ENCODE measurements around the gene AOC2.

The AOC2 gene

GRCh38 chr17:42821176-42821575, 23.2 kb upstream of the AOC2 start:
- H3K4me3 ChIP-seq, result no peak overlapping the region
- no peak overlapping the region for H3K9ac ChIP-seq (ENCODE audit: insufficient read length)
- peaks cover 44% of the 10 kb centered on the region for H3K36me3 ChIP-seq (ENCODE audit: insufficient read depth, low read length)
- no peaks in the 10 kb centered on the region for H3K9me3 ChIP-seq (ENCODE audit: low read depth, low read length)
- H3K27ac ChIP-seq, result no peak overlapping the region
- no peak for TF ChIP-seq POLR2AphosphoS5 (IDR thresholded peaks at IDR 0.05; ENCODE audit: borderline replicate concordance, low read depth, low read length)
- no peak for TF ChIP-seq EZH2 (IDR thresholded peaks at IDR 0.05)
- TF ChIP-seq FOXP2 (optimal IDR thresholded peaks at IDR 0.05; ENCODE audit: control extremely low read depth, extremely low read length, insufficient read depth), result no peak
- DNase-seq (ENCODE audit: low read depth, low spot score), result no peak

- H3K9ac ChIP-seq (ENCODE audit: insufficient read length), result no peak overlapping the region
- H3K27ac ChIP-seq, result no peak overlapping the region
- DNase-seq (ENCODE audit: low read depth, low spot score), result no peak
- H3K4me3 ChIP-seq, result no peak overlapping the region
- no peaks in the 10 kb centered on the region for H3K9me3 ChIP-seq (ENCODE audit: low read depth, low read length)
- no peak for TF ChIP-seq POLR2AphosphoS5 (IDR thresholded peaks at IDR 0.05; ENCODE audit: borderline replicate concordance, low read depth, low read length)
- no peak for TF ChIP-seq EZH2 (IDR thresholded peaks at IDR 0.05)
- TF ChIP-seq FOXP2 (optimal IDR thresholded peaks at IDR 0.05; ENCODE audit: control extremely low read depth, extremely low read length, insufficient read depth), result no peak
- no peaks in the 10 kb centered on the region for H3K36me3 ChIP-seq (ENCODE audit: insufficient read depth, low read length)
Observed at GRCh38 chr17:42827472-42827871, 16.9 kb upstream of the AOC2 start.

DNA sequence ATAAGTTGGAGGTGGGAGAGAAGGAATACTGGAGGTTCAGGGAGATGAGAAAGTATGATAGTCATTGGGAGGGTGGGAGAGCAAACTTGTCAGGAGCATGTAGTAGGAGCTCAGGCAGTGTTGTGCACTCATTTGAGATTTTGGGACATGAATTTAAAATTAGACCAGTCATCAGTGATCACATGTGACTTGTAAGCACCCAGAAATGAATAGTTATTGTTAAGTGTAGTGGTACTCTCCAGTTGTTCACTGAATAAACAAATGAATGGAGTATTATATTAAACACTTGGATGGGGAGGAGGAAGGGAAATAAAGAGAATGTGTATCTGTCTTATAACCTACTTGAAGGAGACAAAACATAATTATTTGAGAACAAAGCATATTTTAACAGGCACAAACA, 13.4 kb upstream of the AOC2 start:
- Histone ChIP-seq H3K9ac (ENCODE audit: insufficient read length) (no peak overlapping the region), H3K4me3 (no peak overlapping the region), H3K36me3 (ENCODE audit: insufficient read depth, low read length) (peaks cover 16% of the 10 kb centered on the region), H3K9me3 (ENCODE audit: low read depth, low read length) (no peaks in the 10 kb centered on the region), H3K27ac (no peak overlapping the region)
- no peak for TF ChIP-seq EZH2 (IDR thresholded peaks at IDR 0.05)
- no peak for TF ChIP-seq FOXP2 (optimal IDR thresholded peaks at IDR 0.05; ENCODE audit: control extremely low read depth, extremely low read length, insufficient read depth)
- TF ChIP-seq POLR2AphosphoS5 (IDR thresholded peaks at IDR 0.05; ENCODE audit: borderline replicate concordance, low read depth, low read length), result no peak
- DNase-seq (ENCODE audit: low read depth, low spot score), result no peak

DNA sequence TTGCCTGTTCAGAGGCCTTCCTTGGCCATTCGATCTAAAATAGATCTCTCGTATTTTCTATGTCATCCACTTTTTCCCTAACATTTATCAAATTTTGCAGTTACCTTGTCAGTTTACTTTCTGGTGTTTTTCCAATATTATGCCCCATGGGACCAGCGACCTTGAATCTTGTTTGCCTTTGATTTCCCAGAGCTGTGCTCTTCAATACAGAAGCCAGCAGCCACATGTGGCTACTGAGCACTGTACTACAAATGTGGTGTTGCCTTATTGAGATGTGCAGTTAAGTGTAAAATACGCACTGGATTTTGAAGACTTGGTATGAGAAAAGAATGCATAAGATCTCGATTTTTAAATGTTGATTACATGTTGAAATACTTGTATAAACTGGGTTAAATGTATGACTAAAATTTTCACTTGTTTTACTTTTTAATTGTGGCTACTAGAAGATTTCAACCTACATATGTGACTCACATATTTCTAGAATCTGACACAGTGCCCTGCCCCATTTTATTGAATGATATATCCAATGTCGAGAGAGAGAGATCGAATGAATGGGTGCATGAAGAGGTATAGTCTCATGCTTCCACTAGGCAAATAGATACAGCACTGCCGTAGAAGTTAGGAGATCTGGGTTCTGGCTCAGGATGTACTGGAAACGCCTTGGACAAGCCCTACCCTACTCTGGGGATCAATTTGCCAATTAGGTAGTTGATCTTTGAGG, 12.0 kb upstream of the AOC2 start:
- H3K4me3 ChIP-seq, result peak overlapping the region; percentile 90
- TF ChIP-seq POLR2AphosphoS5 (IDR thresholded peaks at IDR 0.05; ENCODE audit: borderline replicate concordance, low read depth, low read length) (no peak), EZH2 (IDR thresholded peaks at IDR 0.05) (no peak), FOXP2 (optimal IDR thresholded peaks at IDR 0.05; ENCODE audit: control extremely low read depth, extremely low read length, insufficient read depth) (no peak)
- H3K9me3 ChIP-seq (ENCODE audit: low read depth, low read length), result no peaks in the 10 kb centered on the region
- H3K27ac ChIP-seq, result peak overlapping the region; percentile 89
- no peak for DNase-seq (ENCODE audit: low read depth, low spot score)
- peak overlapping the region; percentile 97 for H3K9ac ChIP-seq (ENCODE audit: insufficient read length)
- peaks cover 26% of the 10 kb centered on the region for H3K36me3 ChIP-seq (ENCODE audit: insufficient read depth, low read length)

GRCh38 chr17:42832934-42833766, 11.2 kb upstream of the AOC2 start, which contains the start of gene PSME3:
Gene PSME3 (plus strand): TSS chr17:42833397. CDS start chr17:42833632, 235 bp downstream.
- TF ChIP-seq EZH2 (IDR thresholded peaks at IDR 0.05) (no peak), FOXP2 (optimal IDR thresholded peaks at IDR 0.05; ENCODE audit: control extremely low read depth, extremely low read length, insufficient read depth) (no peak), POLR2AphosphoS5 (IDR thresholded peaks at IDR 0.05; ENCODE audit: borderline replicate concordance, low read depth, low read length) (peak; percentile 97)
- Histone ChIP-seq H3K36me3 (ENCODE audit: insufficient read depth, low read length) (peaks cover 34% of the 10 kb centered on the region), H3K9ac (ENCODE audit: insufficient read length) (peak within 1 kb of the TSS; percentile 97), H3K4me3 (peak within 1 kb of the TSS; percentile 90), H3K27ac (peak within 1 kb of the TSS; percentile 89), H3K9me3 (ENCODE audit: low read depth, low read length) (no peaks in the 10 kb centered on the region)
- DNase-seq (ENCODE audit: low read depth, low spot score), result peak; percentile 47

DNA sequence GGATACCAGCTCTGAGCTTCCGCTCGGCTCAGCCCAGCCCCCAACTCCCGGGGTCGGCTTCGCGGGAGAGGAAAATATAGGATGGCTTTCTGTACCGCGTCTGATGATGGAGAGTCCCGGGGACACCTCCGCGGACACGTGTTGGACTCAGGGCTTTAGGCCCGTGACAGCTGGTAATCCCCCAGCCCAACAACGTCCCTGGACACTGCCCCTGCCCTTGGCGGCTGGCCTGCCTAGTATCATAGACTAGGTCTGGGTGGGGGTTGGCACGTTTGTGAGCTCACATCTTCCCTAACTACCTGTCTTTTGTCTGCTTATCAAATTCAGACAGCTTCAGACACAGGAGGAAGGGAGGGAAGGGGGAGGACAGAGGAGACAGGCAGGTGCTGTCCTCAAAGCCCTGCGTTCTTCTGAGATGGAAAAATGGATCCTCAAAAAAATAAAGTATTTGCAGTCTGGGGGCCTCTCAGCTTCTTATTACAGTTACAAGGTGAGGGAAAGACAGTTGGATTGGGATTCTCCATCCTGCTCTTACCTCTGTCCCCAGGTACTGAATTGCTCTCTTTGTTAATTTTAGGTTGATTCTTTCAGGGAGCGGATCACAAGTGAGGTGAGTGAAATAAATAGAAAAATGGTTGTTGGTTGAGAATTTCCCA, 10.5 kb upstream of the AOC2 start:
- TF ChIP-seq FOXP2 (optimal IDR thresholded peaks at IDR 0.05; ENCODE audit: control extremely low read depth, extremely low read length, insufficient read depth), result no peak
- no peak for TF ChIP-seq POLR2AphosphoS5 (IDR thresholded peaks at IDR 0.05; ENCODE audit: borderline replicate concordance, low read depth, low read length)
- no peak for TF ChIP-seq EZH2 (IDR thresholded peaks at IDR 0.05)
- no peak for DNase-seq (ENCODE audit: low read depth, low spot score)
- Histone ChIP-seq H3K36me3 (ENCODE audit: insufficient read depth, low read length) (peaks cover 41% of the 10 kb centered on the region), H3K27ac (peak overlapping the region; percentile 89; the same call in 1 of the 2 replicates), H3K9me3 (ENCODE audit: low read depth, low read length) (no peaks in the 10 kb centered on the region), H3K9ac (ENCODE audit: insufficient read length) (peak overlapping the region; percentile 97), H3K4me3 (peak overlapping the region; percentile 90)

DNA sequence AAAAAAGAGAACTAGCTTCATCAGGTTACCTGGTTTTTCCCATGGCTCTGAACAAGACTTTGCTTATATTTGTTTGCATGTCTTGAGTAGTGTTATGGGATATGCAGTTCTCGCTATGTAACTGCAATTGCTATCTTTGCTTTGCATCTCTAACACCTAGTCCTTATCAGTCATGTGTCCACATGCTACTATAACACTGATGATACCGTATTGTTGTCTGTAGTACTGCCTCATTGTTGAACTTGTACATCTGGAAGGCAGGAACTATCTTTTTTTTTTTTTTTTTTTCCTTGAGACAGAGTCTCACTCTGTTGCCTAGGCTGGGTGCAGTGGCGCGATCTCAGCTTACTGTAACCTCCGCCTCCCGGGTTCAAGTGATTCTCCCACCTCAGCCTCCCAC, 8.6 kb upstream of the AOC2 start:
- TF ChIP-seq EZH2 (IDR thresholded peaks at IDR 0.05) (no peak), POLR2AphosphoS5 (IDR thresholded peaks at IDR 0.05; ENCODE audit: borderline replicate concordance, low read depth, low read length) (no peak), FOXP2 (optimal IDR thresholded peaks at IDR 0.05; ENCODE audit: control extremely low read depth, extremely low read length, insufficient read depth) (no peak)
- no peaks in the 10 kb centered on the region for H3K9me3 ChIP-seq (ENCODE audit: low read depth, low read length)
- peaks cover 54% of the 10 kb centered on the region for H3K36me3 ChIP-seq (ENCODE audit: insufficient read depth, low read length)
- DNase-seq (ENCODE audit: low read depth, low spot score), result no peak
- H3K4me3 ChIP-seq, result no peak overlapping the region
- no peak overlapping the region for H3K9ac ChIP-seq (ENCODE audit: insufficient read length)
- H3K27ac ChIP-seq, result no peak overlapping the region

Data from SK-N-MC (cell line).